HG03439 (cell line): ENCODE measurements around the gene ST6GALNAC3.
A peak's percentile ranks its signal among the peaks of the same experiment; 100 is the strongest.

Experiments
- ATAC-seq: cut with Tn5 transposase; IDR thresholded peaks from one replicate; pipeline ENCODE4 v1.9.1; 2021; ENCODE audit warnings: mild to moderate bottlenecking, moderate library complexity; ENCODE audit not compliant: unreplicated experiment

Gene ST6GALNAC3

GRCh38 chr1:76491737-76492136 lies 417.2 kb downstream of the ST6GALNAC3 start:
- ATAC-seq, result no peak

DNA sequence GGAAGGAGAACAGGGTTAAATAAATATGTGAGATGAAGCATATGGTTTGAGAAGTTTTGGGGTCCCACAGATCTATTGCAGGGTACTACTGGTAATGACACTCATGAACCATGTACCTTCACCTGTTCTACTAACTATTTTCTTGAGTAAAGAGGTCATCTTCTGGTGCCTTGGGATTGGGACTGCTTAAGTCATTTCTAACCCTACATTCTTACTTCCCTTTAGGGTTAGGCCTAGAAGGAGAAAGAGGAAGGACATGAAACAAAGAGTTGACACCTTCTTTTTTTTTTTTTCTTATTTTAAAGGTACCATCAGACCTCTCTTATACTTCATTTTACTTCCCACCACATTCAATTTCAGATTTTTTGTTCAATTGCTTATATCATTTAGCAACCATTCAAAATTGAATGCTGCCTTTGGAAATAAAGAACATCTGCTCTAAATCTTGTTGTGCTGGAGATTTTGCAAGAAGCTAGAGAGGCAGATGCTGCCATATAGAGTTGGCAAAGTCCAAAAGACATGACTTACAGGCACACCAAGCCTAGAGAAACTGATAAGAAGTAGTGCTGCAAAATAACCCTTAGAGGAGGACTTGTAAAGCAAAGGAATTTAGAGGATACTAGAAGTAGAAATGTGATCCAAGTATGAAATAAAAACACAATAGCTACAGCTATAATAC lies 418.3 kb downstream of the ST6GALNAC3 start:
- no peak for ATAC-seq

- ATAC-seq, result peak; percentile 83
Observed at GRCh38 chr1:76494807-76495206, 420.3 kb downstream of the ST6GALNAC3 start.

- ATAC-seq, result no peak
Observed at GRCh38 chr1:76496871-76497270, 422.3 kb downstream of the ST6GALNAC3 start.

GRCh38 chr1:76500116-76500515 lies 425.6 kb downstream of the ST6GALNAC3 start:
- ATAC-seq, result no peak

DNA sequence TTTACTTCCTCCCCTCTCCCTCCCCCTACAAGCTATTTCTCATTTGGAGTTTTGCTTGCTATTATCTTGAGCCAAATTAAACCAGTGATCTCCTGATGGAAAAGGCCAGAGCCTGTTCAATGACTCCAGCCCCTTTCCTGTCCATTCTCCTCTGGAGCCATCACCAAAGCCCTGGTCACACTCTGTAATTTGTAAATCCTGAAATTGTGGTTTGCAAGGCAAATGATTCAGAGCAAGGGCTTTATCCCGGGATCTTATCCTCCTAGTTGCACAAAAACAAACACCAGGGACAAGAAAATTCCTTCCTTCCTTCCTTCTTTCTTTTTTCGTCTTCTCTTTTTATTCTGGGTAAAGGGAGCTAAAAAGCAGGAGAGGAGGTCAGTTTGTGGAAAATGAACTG lies 426.6 kb downstream of the ST6GALNAC3 start:
- ATAC-seq, result no peak

DNA sequence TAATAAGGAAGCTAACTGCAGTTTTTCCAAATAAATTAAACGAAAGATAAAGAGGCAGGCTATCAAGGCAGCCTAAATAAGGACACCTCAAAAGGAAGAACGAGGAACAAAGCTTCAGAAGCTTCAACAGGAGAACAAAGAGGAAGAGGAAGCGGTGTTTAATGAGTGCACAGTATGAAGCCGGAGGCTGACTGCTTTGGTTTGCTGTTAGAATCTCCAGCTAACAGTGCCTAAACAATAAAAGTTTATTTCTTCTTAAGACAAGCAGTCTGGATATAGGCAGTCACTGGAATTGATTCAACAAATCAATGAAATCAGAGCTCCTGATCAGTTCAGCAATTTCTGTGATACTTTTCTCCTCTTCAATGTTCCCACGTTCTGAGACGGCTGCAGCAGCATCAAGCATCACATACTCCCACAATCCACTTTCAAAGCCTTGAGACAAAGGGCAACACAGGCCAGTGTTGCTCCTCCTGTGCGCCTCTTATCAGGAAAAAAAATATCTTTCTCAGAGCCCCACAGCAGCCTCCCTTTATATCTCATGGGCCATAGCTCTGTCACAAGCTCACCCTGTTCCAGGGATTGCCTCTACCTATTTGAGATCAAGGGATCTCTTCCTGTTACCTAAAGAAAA lies 427.2 kb downstream of the ST6GALNAC3 start:
- no peak for ATAC-seq

DNA sequence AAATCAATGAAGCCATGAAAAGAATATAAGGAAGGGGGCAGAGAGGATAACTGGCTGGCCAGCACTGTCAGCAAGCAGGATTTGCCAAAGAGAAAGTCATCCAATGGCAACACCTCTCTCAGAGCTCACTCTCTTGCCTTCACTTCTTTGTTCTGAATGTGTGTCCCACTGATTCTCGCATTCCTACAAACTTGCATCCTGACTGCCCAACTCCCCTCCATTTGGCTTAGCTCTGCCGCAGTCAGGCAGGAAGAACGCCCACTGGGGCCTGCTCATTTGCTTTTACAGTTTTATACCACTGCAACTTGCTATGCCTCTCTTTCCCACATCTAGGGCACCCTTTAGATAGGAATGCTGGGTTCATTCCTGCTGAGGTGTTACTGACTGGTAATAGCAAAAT lies 428.6 kb downstream of the ST6GALNAC3 start:
- no peak for ATAC-seq

GRCh38 chr1:76503736-76504135 lies 429.2 kb downstream of the ST6GALNAC3 start:
- no peak for ATAC-seq

DNA sequence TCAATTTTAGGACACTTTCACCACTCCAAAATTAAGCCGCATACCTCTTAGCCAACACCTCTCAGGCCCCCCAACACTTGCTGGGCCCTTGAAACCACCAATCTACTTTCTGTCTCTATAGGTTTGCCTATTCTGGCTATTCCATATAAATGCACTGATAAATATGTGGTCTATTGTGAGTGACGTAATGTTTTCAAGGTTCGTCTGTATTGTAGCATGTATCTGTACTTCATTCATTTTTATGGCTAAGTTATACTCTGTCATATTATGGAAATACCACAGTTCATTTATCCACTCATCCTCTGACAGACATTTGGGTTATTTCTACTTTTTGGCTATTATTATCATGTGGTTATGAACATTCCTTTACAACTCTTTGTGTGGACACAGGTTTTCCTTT lies 432.8 kb downstream of the ST6GALNAC3 start:
- ATAC-seq, result no peak

DNA sequence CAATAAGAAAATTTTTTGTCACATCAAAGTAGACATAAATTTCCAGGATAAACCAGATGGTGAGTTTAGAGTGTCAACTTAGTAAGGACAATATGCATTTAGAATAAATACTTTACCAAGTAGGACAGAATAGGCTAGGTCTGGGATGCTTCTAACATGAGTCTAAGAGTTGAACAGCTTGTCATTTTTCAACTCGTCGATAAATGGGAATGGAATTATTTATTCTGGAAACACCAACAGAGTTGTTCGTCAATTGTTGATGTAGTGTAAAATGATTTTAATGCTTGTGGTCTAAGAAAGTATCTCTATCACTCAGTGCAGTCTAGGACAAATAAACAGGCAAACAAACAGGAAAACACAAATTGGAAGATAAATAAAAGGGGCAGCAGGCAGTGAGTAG lies 434.3 kb downstream of the ST6GALNAC3 start:
- ATAC-seq, result no peak

GRCh38 chr1:76510672-76511557 lies 436.4 kb downstream of the ST6GALNAC3 start:
- ATAC-seq, result no peak

DNA sequence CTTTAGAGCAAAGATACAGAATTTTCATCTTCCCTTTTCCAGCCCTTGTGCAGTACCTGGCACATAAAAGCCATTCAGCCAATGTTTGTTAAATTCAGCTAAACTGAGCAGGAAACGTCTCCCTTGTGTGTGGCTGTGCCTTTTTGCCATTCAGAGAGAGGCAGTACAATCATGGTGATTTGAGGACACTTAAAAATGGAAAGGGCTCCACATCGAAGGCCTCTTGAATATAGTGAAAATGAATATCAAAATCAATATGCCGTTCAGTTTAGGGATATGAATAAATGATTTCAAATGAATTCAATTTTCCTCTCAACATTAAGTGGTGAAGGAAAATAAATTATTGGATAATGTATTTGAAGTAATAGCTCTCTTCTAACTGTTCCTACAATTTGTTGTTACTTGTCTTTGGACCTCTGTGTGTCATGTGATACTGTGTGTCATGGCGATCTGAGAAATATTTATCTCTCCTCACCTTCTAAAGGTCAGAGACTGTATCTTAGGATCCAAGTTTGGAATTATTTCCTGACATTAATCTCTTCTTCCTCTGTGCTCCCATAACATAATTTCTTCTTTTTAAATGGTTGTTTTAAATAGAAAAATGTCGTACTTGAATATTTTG lies 437.1 kb downstream of the ST6GALNAC3 start:
- no peak for ATAC-seq

DNA sequence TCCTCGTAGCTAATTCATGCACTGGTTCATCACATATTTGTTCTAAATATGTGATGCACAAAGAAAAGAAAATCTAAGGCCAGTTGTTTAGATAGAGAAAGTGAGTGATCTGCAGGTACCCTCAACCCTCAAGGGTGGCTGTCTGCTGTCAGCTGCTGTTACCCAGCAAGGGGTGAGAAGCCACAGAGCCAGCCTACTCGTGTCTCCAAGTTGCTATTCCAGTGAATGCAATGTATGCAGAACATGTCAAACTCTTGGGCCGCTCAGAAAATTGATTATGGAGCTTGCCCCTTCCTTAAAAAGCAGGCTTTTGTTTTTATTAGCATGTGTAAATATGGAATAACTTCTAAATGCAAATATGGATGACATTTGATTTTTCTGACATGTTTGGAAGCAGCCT lies 456.4 kb downstream of the ST6GALNAC3 start:
- no peak for ATAC-seq

DNA sequence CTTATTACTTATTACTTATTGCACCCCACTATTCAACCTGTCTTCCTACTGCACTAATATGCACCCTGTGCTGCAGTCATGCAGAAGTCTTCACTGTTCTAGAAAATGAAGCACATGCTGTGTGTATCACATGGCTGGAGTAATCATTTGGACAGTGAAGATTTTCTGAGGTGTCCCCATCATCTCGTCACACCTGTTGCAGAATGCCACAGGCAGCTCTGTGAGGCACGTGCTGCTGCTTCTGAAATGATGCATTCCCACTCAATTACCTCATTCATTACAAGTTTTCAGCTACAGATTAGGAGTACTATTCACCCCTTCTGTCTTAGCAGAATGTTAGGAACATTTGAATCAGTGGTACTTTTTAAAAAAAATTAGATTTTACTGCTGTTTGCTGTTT lies 467.1 kb downstream of the ST6GALNAC3 start:
- ATAC-seq, result no peak

DNA sequence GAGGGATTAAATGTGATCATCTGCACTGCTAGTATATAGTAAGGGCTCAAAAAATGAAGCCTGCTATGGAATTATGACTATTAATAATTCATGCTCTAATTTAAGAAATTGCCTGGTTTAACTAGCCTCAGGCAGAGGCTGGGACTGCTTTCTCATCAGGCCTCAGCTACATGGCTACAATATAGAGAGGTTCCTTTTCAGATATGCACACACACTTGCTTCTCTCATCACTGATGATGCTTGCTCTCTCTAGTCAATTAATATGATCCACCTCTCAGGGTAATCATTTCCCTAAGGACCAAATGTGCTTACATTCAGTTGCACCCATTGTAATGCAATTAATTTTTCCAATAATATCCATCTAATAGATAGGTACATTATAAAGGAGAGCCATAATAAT lies 467.8 kb downstream of the ST6GALNAC3 start:
- no peak for ATAC-seq

DNA sequence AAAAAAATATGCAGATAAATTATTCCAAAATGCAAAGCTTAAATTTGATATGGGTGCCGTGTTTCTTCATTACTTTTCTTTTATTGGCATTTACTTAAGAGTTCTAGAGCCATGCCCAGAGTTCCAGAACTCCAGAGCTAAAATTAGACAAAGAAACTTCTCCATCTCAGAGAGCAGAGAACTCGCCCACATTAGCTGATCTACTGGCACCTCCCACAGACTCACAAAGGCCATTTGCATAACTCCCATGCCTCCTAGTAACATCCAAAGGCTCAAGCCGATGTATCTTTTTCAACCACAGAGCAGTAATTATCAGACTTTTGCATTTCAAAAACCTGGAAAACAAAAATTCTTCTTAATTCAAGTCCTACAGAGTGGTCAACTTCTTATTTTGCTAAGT lies 468.9 kb downstream of the ST6GALNAC3 start:
- no peak for ATAC-seq

DNA sequence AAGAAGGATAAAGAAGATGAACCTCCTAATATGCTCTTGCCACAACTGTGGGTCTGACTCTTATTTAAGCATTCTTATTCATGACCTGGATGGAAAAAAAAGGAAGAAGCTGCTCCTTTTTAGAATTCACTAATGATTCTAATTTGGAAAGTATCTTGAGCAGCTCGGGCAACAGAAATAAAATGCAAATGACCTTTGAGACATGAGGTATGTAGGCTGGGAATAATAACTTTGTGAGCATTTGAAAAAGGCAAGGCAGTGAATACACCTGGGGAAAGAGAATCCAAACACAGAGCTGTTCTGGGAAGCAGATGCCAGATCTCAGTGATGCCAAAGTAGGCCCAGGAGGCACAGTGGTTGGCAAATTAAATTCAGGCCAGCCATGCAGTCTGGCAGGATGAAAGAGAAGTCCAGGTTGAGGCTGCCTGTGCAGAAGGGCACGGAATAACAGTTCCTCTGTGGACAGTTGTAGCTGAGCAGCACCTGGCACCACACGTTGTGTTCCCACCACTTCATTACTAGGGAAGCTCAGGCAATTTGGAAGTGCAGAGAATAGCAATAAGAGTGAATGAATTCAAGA lies 471.9 kb downstream of the ST6GALNAC3 start:
- no peak for ATAC-seq

- ATAC-seq, result no peak
Observed at GRCh38 chr1:76547916-76548315, 473.4 kb downstream of the ST6GALNAC3 start.

GRCh38 chr1:76548513-76549100 lies 474.1 kb downstream of the ST6GALNAC3 start:
- ATAC-seq, result no peak

DNA sequence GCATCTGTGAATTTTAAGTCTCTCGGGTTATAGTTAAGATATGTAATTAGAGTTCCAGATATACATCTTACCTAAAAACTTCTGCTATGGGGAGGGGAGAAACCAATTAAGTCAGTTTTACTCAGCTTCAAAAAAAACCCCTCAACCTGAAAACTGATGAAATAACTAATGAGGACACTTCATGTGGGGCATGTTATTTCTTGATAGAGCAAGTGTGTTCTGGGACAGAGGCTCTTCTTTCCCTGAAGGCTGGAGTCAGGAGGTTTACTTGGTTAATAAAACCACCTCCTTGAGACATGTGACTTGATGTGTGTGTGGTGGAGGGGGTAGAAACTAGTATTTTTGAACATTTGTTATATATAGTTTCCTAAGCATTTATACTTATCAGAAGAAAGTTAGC lies 479.7 kb downstream of the ST6GALNAC3 start:
- ATAC-seq, result no peak
